Measurements from ENCODE around the gene TTLL8.

TTLL8 gene

DNA sequence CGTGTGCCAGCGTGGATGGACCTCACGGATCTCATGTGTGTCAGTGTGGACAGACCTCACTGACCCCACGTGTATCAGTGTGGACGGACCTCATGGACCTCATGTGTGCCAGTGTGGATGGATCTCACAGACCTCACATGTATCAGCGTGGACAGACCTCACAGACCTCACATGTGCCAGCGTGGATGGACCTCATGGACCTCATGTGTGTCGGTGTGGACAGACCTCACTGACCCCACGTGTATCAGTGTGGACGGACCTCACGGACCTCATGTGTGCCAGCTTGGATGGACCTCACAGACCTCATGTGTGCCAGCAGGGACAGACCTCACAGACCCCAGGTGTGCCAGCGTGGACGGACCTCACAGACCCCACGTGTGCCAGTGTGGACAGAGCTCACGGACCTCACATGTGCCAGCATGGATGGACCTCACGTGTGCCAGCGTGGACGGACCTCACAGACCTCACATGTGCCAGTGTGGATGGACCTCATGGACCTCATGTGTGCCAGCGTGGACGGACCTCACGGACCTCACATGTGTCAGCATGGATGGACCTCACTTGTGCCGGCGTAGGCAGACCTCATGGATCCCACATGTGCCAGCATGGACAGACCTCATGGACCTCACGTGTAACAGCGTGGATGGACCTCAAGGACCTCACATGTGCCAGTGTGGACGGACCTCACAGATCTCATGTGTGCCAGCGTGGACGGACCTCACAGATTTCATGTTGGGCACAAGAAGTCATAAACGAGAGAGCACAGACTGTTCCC is 18.2 kb downstream of the TTLL8 start:
- no peak for DNase-seq

DNA sequence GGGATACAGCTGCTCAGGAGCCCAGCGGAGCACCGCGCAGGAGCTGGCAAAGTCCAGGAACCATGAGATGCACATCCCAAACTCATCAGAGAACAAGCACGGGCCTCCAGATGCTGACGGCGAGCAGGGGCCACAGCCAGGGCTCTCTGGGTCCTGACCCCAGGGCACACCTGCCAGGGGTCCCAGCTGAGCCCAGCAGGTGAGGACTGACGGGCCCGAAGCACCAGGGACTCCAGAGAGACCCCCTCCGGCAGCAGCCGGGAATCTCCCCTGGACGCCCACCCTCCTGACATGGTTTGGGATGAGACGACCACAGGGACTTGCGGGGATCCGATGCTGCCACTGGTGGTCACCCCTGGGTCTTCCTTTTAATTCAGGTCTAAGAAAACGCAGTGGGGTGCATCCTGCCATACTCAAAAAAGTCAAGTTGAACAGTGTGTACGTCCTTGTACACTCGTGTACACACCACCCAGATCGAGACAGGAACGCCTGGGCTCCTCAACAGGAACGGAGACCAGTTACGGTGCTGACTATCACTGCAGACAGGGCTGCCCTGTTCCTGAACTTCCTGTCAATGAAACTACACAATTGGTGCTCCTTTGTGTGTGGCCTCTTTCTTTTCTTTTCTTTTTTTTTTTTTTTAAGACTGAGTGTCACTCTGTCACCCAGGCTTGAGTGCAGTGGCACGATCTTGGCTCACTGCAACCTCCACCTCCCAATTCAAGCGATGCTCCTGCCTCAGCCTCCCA is 21.9 kb downstream of the TTLL8 start:
- DNase-seq, result no peak

DNA sequence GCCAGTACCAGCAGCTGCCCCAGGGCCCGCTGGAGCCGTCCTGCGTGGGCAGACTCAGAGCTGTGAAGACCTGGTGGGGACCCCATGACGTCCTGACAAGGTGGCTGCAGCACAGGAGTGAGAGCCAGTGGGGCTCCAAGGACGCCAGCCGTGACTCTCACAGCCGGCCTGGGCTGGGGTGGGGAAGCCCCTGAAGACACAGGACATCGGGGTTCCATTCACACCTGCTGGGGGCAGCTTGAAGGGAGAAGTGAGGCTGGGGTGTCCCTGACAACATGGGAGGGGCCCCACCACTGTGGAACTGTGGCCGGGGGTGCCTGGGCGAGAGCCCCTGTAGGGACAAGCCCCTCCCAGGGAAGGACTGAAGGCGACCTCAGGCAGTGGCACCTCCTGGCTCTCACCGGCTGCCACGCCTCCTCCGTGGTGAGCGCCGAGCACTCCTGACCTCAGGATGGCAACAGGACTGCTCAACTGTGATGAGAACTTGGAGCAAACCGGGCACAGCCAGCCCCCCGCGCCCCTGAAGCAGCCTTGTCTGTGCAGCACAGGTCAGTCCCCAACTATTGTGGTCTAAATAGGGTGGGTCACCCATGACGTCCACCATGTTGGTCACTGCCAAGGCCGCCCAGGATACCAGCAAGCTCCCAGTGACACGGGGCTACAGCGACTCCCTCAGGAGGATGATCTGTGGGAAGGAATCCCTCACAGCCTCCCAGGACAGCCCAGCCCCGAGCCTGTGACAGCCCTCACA is 22.8 kb downstream of the TTLL8 start:
- no peak for DNase-seq

DNA sequence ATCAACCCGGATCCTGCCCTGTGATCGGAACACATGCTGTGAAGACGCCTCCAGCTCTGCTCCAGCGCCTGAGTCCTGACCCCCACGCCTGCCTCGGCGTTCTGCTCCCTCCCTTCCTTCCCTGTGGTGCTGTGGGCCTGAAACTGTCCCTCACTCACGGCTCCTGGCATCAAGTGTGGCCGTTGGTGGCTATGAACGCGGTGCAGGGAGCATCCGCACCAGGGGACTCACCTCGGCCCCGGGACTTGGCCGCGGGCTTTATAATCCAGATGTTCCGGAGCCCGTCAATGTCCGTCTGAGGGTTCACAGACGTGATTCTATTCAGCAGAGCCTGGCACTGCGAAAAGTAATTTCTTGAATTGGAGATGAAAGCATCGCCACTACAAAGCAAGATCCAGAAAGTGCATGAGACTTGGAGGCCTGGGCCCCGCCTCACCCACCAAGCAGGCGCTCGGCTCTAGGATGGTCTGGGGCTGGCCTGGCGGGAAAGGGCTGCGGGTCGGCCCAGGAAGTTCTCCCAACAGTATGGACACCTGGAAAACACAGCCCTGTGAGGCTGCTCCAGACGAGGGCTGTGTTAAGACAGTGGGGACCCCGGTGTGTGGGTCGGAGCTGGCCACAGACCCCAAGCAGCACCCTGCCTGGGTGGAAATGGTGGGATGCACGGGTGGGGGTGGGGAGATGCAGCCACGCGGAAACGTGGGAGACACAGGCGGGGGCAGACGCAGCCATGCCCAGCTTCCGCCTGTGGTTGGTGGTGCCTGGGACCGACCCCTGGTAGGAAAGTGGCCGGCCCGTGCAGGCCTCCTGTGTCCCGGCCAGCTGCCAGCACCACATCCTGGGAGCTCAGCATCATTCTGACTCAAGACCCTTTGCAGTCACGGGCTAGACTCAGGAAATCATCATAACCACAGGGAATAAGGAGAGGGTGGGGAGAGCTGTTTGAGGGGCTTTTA is 23.7 kb downstream of the TTLL8 start:
- DNase-seq, result no peak

- no peak for DNase-seq
Measured at GRCh38 chr22:50032941-50033601, 25.0 kb downstream of the TTLL8 start.

DNA sequence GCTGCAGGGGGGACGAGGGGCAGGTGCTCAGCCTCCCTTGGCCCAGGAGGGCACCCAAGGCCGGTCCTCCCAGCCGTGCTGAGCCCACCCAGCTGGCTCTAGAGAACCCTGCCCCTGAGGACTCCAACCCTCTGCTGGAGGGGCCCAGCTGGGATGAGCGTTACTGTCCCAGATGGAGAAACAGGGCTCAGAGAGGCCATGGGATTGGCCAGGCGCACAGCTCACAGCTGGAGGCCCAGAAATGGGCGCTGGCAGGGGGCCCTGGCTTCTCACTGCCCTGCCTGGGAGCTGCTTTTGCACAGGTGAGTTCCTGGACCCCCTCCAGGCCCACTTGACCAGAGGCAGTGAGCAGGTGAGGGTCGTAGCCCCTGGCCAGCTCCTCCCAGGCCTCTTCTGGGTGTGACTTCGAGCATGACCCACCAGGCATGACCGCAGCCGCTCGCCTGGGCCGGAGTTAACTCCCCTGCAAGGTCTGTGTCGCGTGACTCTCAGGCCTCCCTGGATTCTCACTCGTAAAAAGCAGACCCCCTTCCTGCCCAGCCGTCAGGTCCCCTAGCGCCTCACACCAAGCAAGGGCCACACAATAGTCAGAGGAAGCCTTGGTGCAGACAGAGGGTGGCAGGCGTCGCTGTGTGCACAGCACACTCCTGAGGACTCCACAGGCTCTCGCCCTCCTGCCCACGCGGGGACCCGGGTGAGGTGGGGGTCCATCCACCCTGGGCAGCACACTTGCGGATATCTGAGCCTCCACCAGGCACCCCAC is 25.8 kb downstream of the TTLL8 start:
- no peak for DNase-seq

DNA sequence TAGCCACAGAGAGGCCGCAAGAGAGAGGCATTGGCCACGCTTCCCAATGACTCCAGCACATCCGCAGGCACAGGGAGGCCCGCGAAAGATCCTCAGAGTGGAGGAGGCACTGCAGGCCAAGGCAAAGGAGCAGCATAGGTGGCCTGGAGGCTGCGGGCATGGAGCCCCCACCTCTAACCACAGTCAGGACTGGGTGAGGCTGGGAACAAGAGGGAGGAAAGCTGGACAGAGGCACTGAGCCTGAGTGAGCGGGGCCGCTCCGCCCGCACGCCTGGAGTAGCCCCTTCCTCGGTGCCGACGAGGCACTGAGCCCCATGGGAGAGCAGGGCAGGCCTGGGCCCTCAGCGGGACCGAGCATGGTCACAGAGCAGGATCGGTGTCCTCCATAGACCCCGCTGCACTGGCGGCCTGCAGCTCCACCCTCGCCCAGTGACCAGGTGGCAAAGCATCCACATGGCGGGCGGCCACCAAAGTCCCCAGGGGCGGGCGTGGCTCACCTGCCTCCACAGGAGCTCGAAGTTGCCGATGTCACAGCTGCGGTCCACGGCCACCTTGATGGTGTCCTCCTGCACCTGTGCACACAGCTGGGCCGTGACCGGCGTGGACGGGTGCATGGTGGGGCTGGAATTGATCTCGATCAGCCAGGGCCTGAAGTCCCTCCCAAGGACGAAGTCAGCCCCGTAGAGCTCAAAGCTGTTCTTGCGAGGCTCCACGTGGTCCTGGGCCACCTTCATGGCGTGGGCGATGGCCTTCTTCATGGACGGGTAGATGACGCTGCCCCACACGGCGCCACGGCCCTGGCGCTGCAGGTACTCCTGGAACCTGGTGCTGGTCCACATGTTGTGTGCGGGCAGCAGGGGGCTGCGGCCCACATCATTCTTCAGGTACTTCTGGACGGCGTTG is 26.7 kb downstream of the TTLL8 start:
- DNase-seq, result no peak

DNA sequence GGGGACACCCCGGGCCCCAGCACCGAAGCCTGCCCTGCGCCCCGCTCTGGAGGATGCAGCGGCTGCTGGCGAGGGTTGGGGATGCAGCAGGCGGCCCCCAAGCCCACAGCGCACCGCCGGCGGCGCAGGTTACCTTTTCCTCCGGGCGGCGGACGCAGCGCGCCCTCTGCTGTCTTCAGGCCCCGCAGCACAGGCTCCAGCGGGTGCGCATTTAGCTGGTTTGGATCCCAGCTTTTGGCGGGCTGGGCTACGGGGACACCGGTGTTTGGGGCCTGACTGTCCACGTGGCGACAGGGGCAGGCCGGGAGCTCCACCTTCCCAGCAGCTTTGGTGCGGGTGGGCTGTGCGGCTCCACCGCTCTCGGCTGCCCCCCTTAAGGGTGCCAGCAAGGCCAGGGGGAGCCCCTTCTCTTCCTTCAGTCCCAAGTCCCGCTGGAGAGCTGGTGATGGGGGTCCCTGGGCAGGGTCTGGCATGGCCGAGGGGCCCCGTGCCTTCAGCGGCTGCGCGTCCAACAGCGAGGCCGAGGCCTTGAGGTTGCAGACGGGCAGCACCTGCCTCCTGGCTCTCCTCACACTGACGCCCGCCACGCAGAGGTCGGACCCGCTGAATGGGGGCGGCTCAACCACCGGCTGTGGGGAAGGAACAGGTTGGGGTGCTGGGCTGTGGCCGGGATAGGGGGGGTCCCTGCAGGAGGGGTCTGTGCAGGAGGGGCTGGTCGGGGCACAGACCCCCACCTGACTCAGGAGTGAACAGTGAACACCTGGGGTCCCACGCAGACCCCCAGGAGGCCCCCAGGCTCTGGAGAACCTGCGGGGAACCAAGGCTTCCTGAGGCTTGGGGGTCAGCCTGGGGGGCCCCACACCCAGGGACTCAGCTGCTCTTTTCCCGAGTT is 27.6 kb downstream of the TTLL8 start:
- peak; percentile 54 to 80 (median 60) for DNase-seq

DNA sequence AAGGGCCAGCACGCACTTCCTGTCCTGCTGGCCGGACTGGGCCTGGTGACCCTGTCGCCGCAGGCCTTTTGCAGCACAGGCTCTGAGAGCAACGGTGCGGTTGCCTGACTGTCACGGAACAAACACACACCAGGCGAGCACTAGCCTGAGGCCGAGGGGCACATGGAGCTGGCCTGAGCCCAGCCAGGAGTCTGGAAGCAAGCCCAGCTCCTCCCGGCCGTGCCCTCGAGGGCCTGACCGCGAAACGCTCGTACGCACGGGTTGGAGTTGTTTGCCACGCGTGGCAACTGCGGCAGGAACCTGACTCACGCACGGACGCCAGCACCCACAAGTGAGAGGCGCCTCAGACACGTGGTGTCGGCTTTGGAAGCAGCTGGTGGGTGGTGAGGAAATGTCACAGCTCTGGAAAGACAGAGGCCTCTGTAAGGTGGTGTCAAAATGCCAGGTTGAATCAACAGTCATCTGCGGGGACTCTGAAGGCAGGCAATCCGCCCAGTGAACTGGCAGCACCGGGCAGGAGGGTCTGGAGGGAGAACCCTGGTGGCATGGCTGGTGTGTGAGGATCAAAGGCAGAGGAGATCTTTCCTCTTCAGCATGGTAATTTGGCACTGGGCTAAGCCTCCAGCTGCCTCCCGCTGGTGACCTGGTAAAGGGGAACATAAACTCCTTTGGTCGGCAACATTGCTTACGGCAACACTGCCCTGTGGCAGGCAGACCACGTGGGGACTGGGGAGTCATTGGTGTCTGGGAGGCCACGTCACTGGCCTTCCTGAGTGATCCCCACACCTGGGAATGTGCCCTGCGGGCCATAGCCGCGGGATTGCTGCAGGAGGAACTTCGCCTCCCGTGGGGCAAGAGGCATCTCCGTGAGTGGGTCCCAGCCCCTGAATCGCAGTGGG is 30.2 kb downstream of the TTLL8 start:
- peak in 1 of 4 experiments; percentile 32 for DNase-seq

GRCh38 chr22:50025993-50026392 is 32.1 kb downstream of the TTLL8 start:
- DNase-seq, result no peak

- no peak for DNase-seq
Measured at GRCh38 chr22:50022171-50022819, 35.8 kb downstream of the TTLL8 start.

- no peak for DNase-seq
Measured at GRCh38 chr22:50020606-50021005, 37.5 kb downstream of the TTLL8 start.

DNA sequence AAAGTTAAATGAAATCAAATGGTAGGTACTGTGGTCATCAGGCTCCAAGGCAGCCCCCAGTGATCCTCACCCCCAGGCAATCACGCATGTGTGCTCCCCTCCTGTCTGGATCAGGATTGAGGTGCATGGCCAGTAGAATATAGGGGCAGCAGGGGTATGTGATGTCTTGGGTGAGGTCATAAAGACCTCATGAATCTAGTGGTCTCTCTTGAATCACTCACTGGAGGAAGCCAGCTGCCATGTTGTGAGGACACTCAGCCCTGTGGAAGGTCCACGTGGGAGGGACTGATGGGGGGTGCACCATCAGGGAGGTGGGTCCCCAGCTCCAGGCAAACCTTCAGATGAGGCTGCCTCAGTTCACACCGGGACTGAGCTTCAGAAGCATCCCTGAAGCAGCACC is 38.8 kb downstream of the TTLL8 start:
- DNase-seq, result no peak

DNA sequence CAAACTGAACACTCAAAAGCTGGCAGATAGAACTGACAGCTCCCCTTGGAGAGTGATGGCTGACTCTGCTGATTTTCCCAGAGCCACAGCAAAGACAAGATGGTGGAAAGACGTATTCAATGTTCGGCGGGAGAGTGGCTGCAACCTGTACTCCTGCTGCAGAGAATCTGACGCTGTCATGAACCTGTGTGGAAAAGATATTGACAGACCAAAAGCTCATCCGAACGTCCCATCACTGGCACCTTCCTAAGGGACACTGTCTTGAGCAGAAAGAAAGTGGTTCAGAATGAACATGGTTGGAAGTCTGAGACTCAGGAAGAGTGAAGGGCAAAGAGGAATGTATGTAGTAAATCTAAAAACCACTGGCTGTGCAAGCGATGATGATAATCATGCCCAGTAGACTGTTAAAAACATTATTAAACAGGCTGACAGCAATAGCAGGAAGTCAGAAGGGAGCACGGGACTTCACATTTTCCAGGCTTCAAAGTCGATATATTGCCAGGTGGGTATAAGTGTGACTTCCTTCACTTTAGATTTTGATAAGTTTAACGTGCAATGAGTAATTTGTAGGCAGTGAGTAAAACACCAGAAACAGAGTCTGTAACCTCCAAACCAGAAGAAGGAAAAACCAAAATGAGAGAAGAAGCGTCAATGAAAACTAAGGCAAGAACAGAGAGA is 39.4 kb downstream of the TTLL8 start:
- DNase-seq, result no peak

DNA sequence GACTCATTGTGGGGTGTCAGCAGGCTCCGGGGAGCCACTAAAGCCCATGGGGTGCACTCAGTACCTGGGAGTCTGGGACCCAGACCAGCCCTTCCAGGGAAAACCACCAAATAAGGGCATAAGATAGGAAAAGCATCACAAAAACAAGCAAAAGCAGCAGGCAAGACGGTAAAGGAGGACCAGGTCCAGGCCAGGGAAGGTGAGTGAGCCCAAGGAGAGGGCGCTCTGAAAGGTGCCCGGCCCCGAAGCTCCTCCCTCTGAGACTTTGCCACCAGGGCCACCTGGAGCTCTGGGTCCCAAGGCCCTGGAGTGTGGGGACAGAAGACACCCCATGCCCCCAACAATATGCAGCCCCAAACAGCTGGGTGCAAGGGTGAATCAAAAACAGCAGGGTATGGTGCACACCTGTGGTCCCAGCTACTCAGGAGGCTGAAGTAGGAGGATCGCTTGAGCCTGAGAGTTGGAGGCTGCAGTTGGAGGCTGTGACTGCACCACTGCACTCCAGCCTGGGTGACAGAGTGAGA is 40.3 kb downstream of the TTLL8 start:
- no peak for DNase-seq

- DNase-seq, result no peak
Measured at GRCh38 chr22:50016988-50017700, 41.0 kb downstream of the TTLL8 start.

Data from activated naive CD4-positive, alpha-beta T cell (primary cell).